ENCODE measurements around the gene COL5A1. TPM values are rescaled to one million over a fixed set of nuclear protein-coding genes. Genes with fewer than 3 reads are reported as not detected.
A peak's percentile ranks its signal among the peaks of the same experiment; 100 is the strongest.

COL5A1 gene
- total RNA-seq, 8 experiments from 2014 or later = 1.9 to 141 (median 3.6) TPM

- H3K4me3 ChIP-seq = no peak overlapping the region
- 0 to 70% (median 34%) methylated on average over 2 to 13 of the region's 31 CpGs; no CpG with 5 or more reads in 3 of the 10 experiments for WGBS, 10 experiments
- peaks cover 31% of the 10 kb centered on the region in 2 donors for H3K4me1 ChIP-seq (replicated peaks in 1 of 2)
- no peak overlapping the region for H3K27ac ChIP-seq
- peak; percentile 46 to 84 (median 80) for ATAC-seq (replicated peaks in 6 of 8)
- in situ Hi-C loops (cut with MboI; ENCODE audit: low pct_unique_long_range_greater_than_20kb in 2 of 9, low sequenced_read_pairs in 9 of 9, unreplicated experiment in 9 of 9) = loop anchor here in 2 of 9 experiments (25.0 kb wide), 1 partner anchor 277 kb away; no protein-coding TSS in a partner anchor
Observed at GRCh38 chr9:134738869-134739659, 97.5 kb downstream of the COL5A1 start.

DNA sequence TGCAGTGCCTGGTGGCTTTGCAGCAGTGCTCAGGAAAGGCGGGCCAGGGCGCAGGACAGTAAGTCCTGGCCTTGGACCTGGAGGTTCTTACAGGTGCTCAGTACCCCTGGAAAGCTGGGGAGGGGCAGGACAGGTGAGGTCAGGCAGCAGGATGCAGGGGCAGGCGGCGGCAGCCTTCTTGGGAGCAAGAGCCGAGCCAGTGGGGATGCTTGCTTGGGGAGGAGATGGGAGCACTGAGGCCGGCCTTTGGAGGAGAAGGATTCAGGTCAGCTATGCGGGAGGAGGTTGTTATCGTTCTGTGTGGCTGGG lies 98.0 kb downstream of the COL5A1 start:
- ATAC-seq (replicated peaks in 6 of 8) = no peak
- Histone ChIP-seq H3K4me3 (no peak overlapping the region), H3K27ac (no peak overlapping the region), H3K4me1 (replicated peaks in 1 of 2) (peaks cover 28 to 31% of the 10 kb centered on the region in 2 donors)
- 75 to 92% (median 90%) methylated on average over 2 to 4 of the region's 8 CpGs; no CpG with 5 or more reads in 7 of the 10 experiments for WGBS, 10 experiments
- in situ Hi-C loops (cut with MboI; ENCODE audit: low pct_unique_long_range_greater_than_20kb in 2 of 9, low sequenced_read_pairs in 9 of 9, unreplicated experiment in 9 of 9) = loop anchor here in 2 of 9 experiments (25.0 kb wide), 1 partner anchor 277 kb away; no protein-coding TSS in a partner anchor

DNA sequence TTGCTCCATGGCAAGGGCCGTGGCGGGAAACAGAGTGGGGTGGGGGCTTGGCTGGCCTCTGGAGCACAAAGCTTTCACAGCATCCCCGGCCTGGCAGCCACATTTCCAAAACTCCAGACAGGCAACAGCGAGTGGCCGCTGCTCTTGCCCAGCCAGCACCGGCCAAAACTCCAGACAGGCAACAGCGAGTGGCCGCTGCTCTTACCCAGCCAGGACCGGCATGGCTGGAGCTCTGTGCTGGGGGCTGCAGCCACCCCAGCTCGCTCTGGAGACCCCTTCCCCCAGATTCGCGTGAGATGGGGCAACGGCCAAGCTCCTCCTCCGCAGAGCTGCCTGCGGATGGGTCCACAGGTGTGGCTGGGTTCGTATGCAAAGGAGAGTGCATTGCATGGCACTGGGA lies 98.5 kb downstream of the COL5A1 start:
- ATAC-seq (replicated peaks in 6 of 8) = no peak
- in situ Hi-C loops (cut with MboI; ENCODE audit: low pct_unique_long_range_greater_than_20kb in 2 of 9, low sequenced_read_pairs in 9 of 9, unreplicated experiment in 9 of 9) = loop anchor here in 3 of 9 experiments (10.0 to 25.0 kb wide), 2 partner anchors 45 to 278 kb away; no protein-coding TSS in a partner anchor

DNA sequence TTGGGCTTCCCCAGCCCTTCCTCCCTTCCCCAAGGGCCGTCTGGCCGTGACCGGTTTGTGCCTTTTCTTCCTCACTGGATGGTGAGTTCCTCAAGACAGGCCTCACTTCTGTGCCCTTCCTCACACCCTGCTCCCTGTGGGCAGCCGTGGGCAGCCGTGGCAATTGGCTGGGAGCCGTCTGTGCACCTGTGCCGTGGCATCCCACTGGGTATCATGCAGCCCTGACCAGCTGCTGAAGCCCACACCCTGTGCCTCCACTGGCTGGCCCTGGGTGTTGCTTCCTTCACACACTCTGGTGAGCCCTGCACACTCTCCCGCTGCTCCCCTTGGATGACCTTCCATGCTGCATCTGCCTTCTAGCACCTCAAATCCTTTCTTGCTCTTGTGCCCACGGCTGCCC lies 100.2 kb downstream of the COL5A1 start:
- WGBS, 10 experiments = 78 to 85% methylated on average over 2 to 3 of the region's 9 CpGs; no CpG with 5 or more reads in 8 of the 10 experiments
- no peak overlapping the region for H3K4me3 ChIP-seq
- in situ Hi-C loops (cut with MboI; ENCODE audit: low pct_unique_long_range_greater_than_20kb in 2 of 9, low sequenced_read_pairs in 9 of 9, unreplicated experiment in 9 of 9) = loop anchor here in 3 of 9 experiments (10.0 to 25.0 kb wide), 2 partner anchors 47 to 280 kb away; no protein-coding TSS in a partner anchor

More for the DNA sequence above, 98.5 kb downstream of the COL5A1 start:
- WGBS, 10 experiments = 53 to 100% (median 76%) methylated on average over 3 to 7 of the region's 16 CpGs; no CpG with 5 or more reads in 5 of the 10 experiments
- no peak overlapping the region for H3K4me3 ChIP-seq
- H3K27ac ChIP-seq = no peak overlapping the region
- H3K4me1 ChIP-seq (replicated peaks in 1 of 2) = peaks cover 28 to 31% of the 10 kb centered on the region in 2 donors

DNA sequence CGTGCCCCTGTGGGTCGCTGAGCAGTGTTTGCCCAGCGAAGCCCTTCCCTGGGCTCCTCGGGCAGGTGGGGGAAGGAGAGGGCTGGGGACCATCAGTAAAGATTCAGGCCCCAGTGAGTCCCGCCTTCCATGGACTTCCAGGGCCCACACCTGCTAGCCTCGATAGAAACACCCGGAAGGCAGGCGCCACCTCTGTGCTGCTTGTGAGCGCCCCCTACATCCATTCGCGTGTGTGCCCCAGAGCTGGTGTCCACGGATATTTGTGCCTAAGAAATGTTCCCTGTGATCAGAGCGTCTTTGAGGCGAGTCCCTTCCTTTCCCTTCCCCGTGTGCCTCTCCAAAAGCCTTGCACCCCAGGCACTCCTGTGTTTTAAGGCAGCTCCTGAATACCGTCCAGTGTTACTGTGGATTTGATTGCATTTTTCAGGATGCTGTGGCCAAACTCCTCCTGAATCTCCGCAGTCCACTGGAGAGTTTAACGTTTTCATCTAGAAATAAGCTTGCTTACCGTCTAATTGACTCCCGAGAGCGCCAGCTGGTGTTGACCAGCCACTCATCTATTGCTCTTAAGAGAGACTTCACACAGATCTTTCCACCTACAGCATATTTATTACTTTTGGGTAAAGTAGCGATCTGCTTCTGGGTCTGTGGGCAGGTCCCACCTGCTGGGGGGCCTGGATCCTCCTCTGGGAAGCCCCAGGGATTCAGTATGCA lies 101.4 kb downstream of the COL5A1 start:
- in situ Hi-C loops (cut with MboI; ENCODE audit: low pct_unique_long_range_greater_than_20kb in 2 of 9, low sequenced_read_pairs in 9 of 9, unreplicated experiment in 9 of 9) = loop anchor here in 3 of 9 experiments (10.0 to 25.0 kb wide), 2 partner anchors 48 to 281 kb away; no protein-coding TSS in a partner anchor
- Histone ChIP-seq H3K27ac (peak overlapping the region in 1 of 2 donors; percentile 20), H3K4me3 (no peak overlapping the region), H3K4me1 (replicated peaks in 1 of 2) (peaks cover 22 to 23% of the 10 kb centered on the region in 2 donors)
- ATAC-seq (replicated peaks in 6 of 8) = no peak
- WGBS, 10 experiments = 42 to 100% (median 83%) methylated on average over 1 to 8 of the region's 22 CpGs; no CpG with 5 or more reads in 4 of the 10 experiments

More for the DNA sequence above, 100.2 kb downstream of the COL5A1 start:
- H3K27ac ChIP-seq = no peak overlapping the region
- H3K4me1 ChIP-seq (replicated peaks in 1 of 2) = peaks cover 22 to 23% of the 10 kb centered on the region in 2 donors
- no peak for ATAC-seq (replicated peaks in 6 of 8)

DNA sequence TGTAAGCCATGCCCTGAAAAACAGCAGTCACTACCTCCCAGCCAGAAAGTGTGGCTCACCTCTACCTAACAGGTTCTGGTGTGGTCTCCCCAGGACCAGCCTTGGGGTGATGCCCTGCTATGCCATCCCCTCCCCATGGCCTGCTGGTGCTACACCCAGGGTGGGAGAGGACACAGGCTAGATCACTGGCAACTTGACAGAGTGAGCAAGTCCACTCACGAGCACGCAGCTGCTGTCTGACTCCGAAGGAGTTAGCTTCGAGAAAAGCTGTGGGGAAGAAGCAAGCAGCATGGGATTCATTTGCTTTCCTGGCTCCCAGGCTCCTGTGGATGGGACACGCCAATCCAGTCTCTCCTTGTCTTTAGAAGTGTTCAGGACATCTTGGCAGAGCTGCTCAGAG lies 102.2 kb downstream of the COL5A1 start:
- in situ Hi-C loops (cut with MboI; ENCODE audit: low pct_unique_long_range_greater_than_20kb in 2 of 9, low sequenced_read_pairs in 9 of 9, unreplicated experiment in 9 of 9) = loop anchor here in 3 of 9 experiments (10.0 to 25.0 kb wide), 2 partner anchors 49 to 282 kb away; no protein-coding TSS in a partner anchor
- WGBS, 10 experiments = 80 to 92% (median 88%) methylated on average over 1 to 5 of the region's 5 CpGs; no CpG with 5 or more reads in 6 of the 10 experiments

DNA sequence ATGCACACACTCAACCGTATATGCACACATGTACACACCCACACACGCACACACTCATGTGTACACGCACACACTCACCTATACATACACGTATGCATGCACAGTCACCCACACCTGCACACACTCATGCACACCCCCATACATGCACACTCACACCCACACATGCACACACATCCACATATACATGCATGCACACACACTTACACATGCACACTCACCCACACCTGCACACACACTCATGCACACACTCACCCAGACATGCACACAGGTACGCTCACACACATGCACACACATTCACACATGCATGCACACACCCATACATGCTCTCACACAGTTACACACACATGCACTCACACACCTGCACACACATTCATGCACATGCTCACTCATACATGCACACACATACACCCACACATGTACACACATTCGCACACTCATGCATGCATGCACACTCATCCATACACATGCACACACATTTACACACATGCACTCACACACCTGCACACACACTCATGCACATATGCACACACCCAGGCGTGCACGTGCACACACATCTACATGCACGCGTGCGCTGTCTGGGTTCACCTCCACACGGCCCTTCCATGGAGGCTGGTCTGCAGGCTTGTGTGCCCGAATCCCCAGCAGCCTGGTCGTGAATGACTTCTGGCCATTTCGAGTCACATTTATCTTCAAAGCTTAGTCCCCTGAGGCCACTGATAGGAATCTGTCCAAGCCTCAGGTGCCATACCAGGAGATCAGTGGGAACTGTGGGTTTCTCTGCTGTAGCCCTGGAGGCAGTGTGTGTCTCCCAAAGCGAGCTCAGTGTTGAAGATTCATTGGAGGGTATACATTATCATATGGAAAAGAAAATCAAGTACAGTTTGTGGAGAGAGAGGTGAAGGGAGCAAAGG lies 103.0 kb downstream of the COL5A1 start:
- WGBS, 10 experiments = 91 to 98% (median 94%) methylated on average over 2 to 7 of the region's 16 CpGs; no CpG with 5 or more reads in 4 of the 10 experiments
- in situ Hi-C loops (cut with MboI; ENCODE audit: low pct_unique_long_range_greater_than_20kb in 2 of 9, low sequenced_read_pairs in 9 of 9, unreplicated experiment in 9 of 9) = loop anchor here in 3 of 9 experiments (10.0 to 25.0 kb wide), 2 partner anchors 50 to 282 kb away; no protein-coding TSS in a partner anchor
- ATAC-seq (replicated peaks in 6 of 8) = peak in 1 of 8 experiments; percentile 6
- no peak overlapping the region for H3K27ac ChIP-seq
- H3K4me3 ChIP-seq = no peak overlapping the region
- H3K4me1 ChIP-seq (replicated peaks in 1 of 2) = peaks cover 15 to 18% of the 10 kb centered on the region in 2 donors

More for the DNA sequence above, 102.2 kb downstream of the COL5A1 start:
- Histone ChIP-seq H3K27ac (no peak overlapping the region), H3K4me1 (replicated peaks in 1 of 2) (peaks cover 20 to 22% of the 10 kb centered on the region in 2 donors), H3K4me3 (no peak overlapping the region)
- no peak for ATAC-seq (replicated peaks in 6 of 8)

DNA sequence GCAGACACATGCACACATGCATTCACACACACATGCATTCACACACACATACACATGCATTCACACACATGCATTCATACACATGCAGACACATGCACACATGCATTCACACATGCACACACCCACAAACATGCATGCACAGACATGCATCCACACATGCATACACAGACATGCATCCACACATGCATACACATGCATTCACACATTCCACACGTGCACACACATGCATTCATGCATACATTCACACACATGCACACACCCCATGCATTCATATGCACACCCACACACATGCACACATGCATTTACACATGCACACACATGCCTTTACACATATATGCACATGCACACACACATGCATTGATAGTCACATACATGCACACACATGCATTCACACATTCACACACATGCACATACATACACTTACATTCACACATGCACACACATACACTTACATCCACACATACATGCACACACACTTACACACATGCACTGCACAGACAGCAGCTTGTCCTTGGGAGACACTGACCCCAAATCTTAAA lies 106.4 kb downstream of the COL5A1 start:
- in situ Hi-C loops (cut with MboI; ENCODE audit: low pct_unique_long_range_greater_than_20kb in 2 of 9, low sequenced_read_pairs in 9 of 9, unreplicated experiment in 9 of 9) = loop anchor here in 3 of 9 experiments (10.0 to 25.0 kb wide), 2 partner anchors 53 to 286 kb away; no protein-coding TSS in a partner anchor
- peaks cover 18 to 25% of the 10 kb centered on the region in 2 donors for H3K4me1 ChIP-seq (replicated peaks in 1 of 2)
- H3K27ac ChIP-seq = no peak overlapping the region
- WGBS, 10 experiments = 40 to 100% (median 83%) methylated on average over 1 of the region's 1 CpG; no CpG with 5 or more reads in 7 of the 10 experiments
- ATAC-seq (replicated peaks in 6 of 8) = no peak
- H3K4me3 ChIP-seq = no peak overlapping the region

GRCh38 chr9:134748591-134748990 lies 107.0 kb downstream of the COL5A1 start:
- 35 to 95% (median 89%) methylated on average over 1 to 7 of the region's 8 CpGs; no CpG with 5 or more reads in 2 of the 10 experiments for WGBS, 10 experiments
- in situ Hi-C loops (cut with MboI; ENCODE audit: low pct_unique_long_range_greater_than_20kb in 2 of 9, low sequenced_read_pairs in 9 of 9, unreplicated experiment in 9 of 9) = loop anchor here in 3 of 9 experiments (10.0 to 25.0 kb wide), 2 partner anchors 54 to 286 kb away; no protein-coding TSS in a partner anchor
- Histone ChIP-seq H3K4me3 (no peak overlapping the region), H3K27ac (no peak overlapping the region), H3K4me1 (replicated peaks in 1 of 2) (peaks cover 18 to 23% of the 10 kb centered on the region in 2 donors)
- ATAC-seq (replicated peaks in 6 of 8) = no peak

DNA sequence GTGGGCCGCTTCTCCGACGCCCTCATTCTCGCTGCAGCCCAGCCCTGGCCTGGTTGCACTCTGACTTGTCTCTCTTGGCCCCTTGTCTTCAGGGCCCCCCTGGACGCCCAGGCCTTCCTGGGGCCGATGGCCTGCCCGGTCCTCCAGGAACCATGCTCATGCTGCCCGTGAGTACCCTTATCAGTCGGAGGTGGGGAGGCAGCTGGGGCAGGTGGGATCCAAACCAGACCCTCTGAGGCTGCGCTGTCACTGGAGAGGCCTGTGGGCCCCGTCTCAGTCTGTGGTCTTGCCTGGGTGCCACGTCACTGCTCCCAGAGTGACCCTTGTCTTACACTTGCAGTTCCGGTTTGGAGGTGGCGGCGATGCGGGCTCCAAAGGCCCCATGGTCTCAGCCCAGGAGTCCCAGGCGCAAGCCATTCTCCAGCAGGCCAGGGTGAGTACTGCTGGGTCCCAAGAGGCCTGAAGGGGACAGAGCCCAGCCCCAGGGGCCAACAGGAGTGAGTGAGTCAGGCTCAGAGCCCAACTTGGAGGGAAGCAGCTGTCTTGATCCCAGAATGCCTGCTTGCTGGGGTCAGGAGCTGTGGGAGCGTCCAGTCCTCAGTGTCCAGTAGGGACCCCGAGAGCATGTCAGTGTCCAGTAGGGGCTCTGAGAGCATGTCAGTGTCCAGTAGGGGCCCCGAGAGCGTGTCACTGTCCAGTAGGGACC lies 109.0 kb downstream of the COL5A1 start:
- H3K4me1 ChIP-seq (replicated peaks in 1 of 2) = peaks cover 18 to 20% of the 10 kb centered on the region in 2 donors
- ATAC-seq (replicated peaks in 6 of 8) = no peak
- no peak overlapping the region for H3K27ac ChIP-seq
- 58 to 100% (median 88%) methylated on average over 1 to 10 of the region's 21 CpGs; no CpG with 5 or more reads in 6 of the 10 experiments for WGBS, 10 experiments
- in situ Hi-C loops (cut with MboI; ENCODE audit: low pct_unique_long_range_greater_than_20kb in 2 of 9, low sequenced_read_pairs in 9 of 9, unreplicated experiment in 9 of 9) = no loop called here
- no peak overlapping the region for H3K4me3 ChIP-seq

DNA sequence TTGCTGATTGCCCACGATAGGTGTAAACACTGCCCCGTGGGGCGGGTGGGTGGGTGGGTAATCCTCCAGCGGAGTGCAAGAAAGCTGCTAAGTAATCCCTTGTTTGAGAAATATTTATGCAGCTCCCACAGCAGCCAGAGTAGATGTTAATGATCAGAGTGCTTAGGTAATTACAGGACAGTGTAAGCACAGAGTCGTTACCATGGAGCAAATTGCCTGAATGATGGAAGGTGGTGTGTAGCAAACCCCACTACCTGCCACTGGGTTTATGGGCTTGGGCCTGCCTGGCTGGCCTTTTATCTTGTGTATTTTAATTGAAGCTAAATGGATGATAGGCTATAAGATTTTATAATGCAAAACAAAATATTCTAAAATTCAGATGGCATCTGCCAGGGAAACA lies 110.0 kb downstream of the COL5A1 start:
- H3K27ac ChIP-seq = no peak overlapping the region
- no peak overlapping the region for H3K4me3 ChIP-seq
- WGBS, 10 experiments = 50 to 87% (median 67%) methylated on average over 1 to 3 of the region's 5 CpGs; no CpG with 5 or more reads in 4 of the 10 experiments
- in situ Hi-C loops (cut with MboI; ENCODE audit: low pct_unique_long_range_greater_than_20kb in 2 of 9, low sequenced_read_pairs in 9 of 9, unreplicated experiment in 9 of 9) = no loop called here
- peak in 4 of 8 experiments; percentile 31 to 76 (median 52) for ATAC-seq (replicated peaks in 6 of 8)
- peaks cover 18 to 20% of the 10 kb centered on the region in 2 donors for H3K4me1 ChIP-seq (replicated peaks in 1 of 2)

Data from motor neuron (in vitro differentiated cells).